ENCODE data around the gene RAP1GDS1.

- no peak for TF ChIP-seq CTCF (IDR thresholded peaks at IDR 0.05; ENCODE audit: low read depth, low read length)
- no peak for TF ChIP-seq POLR2A (IDR thresholded peaks at IDR 0.05; ENCODE audit: extremely low read depth, insufficient read length)
- TF ChIP-seq MYC (IDR thresholded peaks at IDR 0.05; ENCODE audit: low read depth, low read length): no peak
- TF ChIP-seq, protein P1, sequence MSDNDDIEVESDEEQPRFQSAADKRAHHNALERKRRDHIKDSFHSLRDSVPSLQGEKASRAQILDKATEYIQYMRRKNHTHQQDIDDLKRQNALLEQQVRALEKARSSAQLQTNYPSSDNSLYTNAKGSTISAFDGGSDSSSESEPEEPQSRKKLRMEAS (IDR thresholded peaks at IDR 0.05; ENCODE audit: low read depth, low read length): no peak
These were observed 120.1 kb downstream of the RAP1GDS1 start for GRCh38 chr4:98381306-98381705.

All from NB4 (cell line).